Measurements from ENCODE around the gene PDS5B.

DNA sequence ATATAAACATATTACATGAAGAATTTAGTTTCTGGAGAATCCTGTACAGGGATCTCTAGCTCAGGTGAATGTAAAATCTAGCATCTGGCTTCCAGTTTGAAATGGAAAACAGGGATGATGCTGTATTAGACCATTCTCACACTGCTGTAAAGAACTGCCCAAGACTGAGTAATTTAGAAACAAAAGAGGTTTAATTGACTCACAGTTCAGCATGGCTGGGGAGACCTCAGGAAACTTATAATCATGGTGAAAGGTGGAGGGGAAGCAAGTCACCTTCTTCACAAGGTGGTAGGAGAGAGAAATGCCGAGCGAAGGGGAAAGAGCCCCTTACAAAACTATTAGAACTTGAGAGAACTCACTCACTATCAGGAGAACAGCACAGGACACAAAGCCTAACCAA lies 30.6 kb upstream of the PDS5B start:
- TF ChIP-seq REST (IDR thresholded peaks at IDR 0.05) (no peak), RAD21 (IDR thresholded peaks at IDR 0.05) (no peak), ZBTB33 (IDR thresholded peaks at IDR 0.05) (no peak), TAF1 (conservative IDR thresholded peaks at IDR 0.05) (no peak), EGR1 (IDR thresholded peaks at IDR 0.05; ENCODE audit: low read depth in 2 of 2) (no peak), SP1 (IDR thresholded peaks at IDR 0.05) (no peak), GABPA (IDR thresholded peaks at IDR 0.05 in 1 of 2, conservative IDR thresholded peaks at IDR 0.05 in 1 of 2) (no peak), RXRA (IDR thresholded peaks at IDR 0.05) (no peak), FOXA2 (IDR thresholded peaks at IDR 0.05) (no peak)
- TF ChIP-seq, protein P1, sequence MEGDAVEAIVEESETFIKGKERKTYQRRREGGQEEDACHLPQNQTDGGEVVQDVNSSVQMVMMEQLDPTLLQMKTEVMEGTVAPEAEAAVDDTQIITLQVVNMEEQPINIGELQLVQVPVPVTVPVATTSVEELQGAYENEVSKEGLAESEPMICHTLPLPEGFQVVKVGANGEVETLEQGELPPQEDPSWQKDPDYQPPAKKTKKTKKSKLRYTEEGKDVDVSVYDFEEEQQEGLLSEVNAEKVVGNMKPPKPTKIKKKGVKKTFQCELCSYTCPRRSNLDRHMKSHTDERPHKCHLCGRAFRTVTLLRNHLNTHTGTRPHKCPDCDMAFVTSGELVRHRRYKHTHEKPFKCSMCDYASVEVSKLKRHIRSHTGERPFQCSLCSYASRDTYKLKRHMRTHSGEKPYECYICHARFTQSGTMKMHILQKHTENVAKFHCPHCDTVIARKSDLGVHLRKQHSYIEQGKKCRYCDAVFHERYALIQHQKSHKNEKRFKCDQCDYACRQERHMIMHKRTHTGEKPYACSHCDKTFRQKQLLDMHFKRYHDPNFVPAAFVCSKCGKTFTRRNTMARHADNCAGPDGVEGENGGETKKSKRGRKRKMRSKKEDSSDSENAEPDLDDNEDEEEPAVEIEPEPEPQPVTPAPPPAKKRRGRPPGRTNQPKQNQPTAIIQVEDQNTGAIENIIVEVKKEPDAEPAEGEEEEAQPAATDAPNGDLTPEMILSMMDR (IDR thresholded peaks at IDR 0.05; ENCODE audit: low read depth, low read length, missing input control): no peak

Measured in liver (tissue), 3 donors.